Spleen (tissue), 7 donors: ENCODE data around the gene COPS8.

Experiments
- POLR2A ChIP-seq, 3 donors: fragments of 450-650 bp; IDR thresholded peaks; one replicate each; pipeline ENCODE4 v1.5.1; 2017; ENCODE audit warnings: antibody characterized with exemption in 3 of 3, mild to moderate bottlenecking in 1 of 3
- TF ChIP-seq, protein P1 (sequence below), 11 experiments: fragments of 200-600 bp in 7 of 11; fragments of 450-650 bp in 4 of 11; sonication (generic) in 4 of 11; IDR thresholded peaks in 8 of 11; conservative IDR thresholded peaks in 3 of 11; 1 replicate in 7 of 11; 2 replicates in 4 of 11; pipeline versions ENCODE4 v1.4.0 to v1.8.0; 2016 to 2021; ENCODE audit warnings: antibody characterized with exemption in 11 of 11, inconsistent platforms in 4 of 11, mild to moderate bottlenecking in 1 of 11
- donor health status: DM: no; HTN: no; CAD: no; lungs with moderate emphysema.
- donor health status: DM: no; HTN: no; CAD: no.
- donor health status: DM: no; HTN: no; CAD: no.

DNA sequence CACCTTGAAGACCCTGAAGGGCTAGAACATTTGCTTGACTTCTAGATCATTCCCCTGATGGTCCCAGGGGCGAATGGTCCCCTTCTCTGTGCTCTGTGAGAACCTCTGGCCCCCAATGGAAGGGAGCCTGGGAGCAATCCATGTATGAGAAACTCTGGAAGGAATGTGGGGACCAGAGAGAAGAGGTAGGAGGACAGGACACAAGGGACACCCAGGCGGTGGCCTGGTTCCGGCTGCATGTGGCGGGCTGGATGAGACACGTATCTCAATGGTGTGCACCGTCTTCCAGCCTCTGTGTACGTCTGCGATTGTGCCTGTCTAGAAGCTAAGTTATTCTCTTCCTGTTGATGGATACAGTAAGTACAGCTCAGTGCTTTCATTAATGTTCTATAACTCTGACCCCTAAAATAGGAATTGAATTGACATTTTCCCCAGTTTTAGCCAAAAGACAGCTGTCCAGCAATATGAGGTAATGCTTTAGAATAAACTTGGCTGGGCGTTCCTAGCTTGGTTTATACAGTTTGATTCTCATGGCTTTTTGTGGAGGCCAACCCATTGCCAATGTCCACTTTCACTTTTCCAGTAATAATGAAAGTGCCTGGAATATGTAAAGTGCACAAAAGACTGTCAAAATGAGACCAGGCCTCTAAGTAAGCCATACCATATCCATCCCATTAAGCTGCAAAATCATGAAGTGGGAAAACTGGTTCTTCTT, 30.1 kb upstream of the COPS8 start:
- no peak for TF ChIP-seq POLR2A (IDR thresholded peaks at IDR 0.05)
- TF ChIP-seq, protein P1, sequence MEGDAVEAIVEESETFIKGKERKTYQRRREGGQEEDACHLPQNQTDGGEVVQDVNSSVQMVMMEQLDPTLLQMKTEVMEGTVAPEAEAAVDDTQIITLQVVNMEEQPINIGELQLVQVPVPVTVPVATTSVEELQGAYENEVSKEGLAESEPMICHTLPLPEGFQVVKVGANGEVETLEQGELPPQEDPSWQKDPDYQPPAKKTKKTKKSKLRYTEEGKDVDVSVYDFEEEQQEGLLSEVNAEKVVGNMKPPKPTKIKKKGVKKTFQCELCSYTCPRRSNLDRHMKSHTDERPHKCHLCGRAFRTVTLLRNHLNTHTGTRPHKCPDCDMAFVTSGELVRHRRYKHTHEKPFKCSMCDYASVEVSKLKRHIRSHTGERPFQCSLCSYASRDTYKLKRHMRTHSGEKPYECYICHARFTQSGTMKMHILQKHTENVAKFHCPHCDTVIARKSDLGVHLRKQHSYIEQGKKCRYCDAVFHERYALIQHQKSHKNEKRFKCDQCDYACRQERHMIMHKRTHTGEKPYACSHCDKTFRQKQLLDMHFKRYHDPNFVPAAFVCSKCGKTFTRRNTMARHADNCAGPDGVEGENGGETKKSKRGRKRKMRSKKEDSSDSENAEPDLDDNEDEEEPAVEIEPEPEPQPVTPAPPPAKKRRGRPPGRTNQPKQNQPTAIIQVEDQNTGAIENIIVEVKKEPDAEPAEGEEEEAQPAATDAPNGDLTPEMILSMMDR (IDR thresholded peaks at IDR 0.05 in 8 of 11, conservative IDR thresholded peaks at IDR 0.05 in 3 of 11): no peak
